GM21786 (cell line): ENCODE measurements around the gene SLC29A1.
A peak's percentile ranks its signal among the peaks of the same experiment; 100 is the strongest.

Source experiments
- ATAC-seq: cut with Tn5 transposase; IDR thresholded peaks from one replicate; pipeline ENCODE4 v1.9.1; 2021; ENCODE audit not compliant: unreplicated experiment

SLC29A1 gene

GRCh38 chr6:44251576-44252524 lies 28.5 kb downstream of the SLC29A1 start:
- ATAC-seq = no peak

DNA sequence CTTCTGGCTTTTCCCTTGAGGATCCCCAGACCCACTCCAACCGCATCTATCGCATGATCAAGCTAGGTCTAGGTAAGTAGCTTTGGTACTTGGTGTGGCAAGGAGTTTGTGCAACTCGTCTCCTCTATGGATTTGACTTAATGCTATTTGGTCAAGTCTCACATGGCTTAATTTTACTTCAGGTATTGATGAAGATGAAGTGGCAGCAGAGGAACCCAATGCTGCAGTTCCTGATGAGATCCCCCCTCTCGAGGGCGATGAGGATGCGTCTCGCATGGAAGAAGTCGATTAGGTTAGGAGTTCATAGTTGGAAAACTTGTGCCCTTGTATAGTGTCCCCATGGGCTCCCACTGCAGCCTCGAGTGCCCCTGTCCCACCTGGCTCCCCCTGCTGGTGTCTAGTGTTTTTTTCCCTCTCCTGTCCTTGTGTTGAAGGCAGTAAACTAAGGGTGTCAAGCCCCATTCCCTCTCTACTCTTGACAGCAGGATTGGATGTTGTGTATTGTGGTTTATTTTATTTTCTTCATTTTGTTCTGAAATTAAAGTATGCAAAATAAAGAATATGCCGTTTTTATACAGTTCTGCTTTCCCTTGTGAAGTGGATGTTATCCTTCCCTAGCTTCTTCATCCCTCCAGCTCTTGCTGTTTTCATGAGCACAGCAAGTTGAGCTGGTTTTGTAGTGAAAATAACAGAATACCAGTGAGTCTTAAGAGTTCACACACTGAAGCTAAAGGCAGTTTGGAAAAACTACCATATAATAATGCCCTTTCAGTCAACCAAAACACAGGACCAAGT lies 30.1 kb downstream of the SLC29A1 start:
- no peak for ATAC-seq

DNA sequence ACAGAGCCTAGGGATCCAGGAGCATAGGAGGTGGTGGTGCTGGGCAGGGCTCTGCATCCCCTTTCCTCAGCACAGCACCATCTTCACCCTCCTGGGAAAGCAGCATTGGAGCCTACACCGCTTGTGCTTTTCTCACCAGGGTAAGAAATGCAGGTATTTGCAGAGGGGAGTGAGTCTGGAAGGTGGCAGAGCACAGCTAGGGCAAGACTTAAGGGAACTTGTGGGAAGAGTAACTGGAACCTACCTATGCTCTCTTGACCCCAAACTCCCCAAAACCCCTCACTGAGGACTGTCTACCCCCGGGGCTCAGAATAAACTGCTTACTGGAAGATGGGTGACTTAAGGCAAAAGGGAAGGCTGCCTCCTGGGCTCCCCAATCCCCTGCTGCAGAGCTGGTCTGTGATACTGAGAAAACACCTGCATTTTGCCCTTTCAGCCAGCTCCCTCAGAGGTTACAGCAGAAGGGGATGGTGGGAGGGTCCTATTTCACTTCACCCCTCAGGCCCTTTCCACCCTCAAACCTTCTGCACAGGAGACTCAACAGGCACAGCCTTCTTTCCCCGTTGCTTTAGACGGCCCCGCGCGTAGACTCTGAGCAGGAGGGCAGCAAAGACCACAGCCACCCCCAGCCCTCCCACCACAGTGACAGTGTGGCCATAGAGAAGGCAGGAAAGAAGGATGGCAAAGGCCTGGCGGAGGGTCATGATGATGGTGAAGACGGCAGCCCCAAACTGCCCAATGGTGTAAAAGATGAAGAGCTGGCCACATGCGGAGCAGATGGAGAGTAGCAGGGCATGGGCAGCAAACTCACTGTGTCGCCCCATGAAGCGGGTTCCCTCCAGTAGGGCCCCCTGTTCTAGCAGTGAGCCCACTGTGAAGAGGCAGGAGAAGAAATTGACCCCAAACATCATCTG lies 31.1 kb downstream of the SLC29A1 start:
- no peak for ATAC-seq

- ATAC-seq = no peak
These were observed 31.9 kb downstream of the SLC29A1 start for GRCh38 chr6:44255105-44255808.

DNA sequence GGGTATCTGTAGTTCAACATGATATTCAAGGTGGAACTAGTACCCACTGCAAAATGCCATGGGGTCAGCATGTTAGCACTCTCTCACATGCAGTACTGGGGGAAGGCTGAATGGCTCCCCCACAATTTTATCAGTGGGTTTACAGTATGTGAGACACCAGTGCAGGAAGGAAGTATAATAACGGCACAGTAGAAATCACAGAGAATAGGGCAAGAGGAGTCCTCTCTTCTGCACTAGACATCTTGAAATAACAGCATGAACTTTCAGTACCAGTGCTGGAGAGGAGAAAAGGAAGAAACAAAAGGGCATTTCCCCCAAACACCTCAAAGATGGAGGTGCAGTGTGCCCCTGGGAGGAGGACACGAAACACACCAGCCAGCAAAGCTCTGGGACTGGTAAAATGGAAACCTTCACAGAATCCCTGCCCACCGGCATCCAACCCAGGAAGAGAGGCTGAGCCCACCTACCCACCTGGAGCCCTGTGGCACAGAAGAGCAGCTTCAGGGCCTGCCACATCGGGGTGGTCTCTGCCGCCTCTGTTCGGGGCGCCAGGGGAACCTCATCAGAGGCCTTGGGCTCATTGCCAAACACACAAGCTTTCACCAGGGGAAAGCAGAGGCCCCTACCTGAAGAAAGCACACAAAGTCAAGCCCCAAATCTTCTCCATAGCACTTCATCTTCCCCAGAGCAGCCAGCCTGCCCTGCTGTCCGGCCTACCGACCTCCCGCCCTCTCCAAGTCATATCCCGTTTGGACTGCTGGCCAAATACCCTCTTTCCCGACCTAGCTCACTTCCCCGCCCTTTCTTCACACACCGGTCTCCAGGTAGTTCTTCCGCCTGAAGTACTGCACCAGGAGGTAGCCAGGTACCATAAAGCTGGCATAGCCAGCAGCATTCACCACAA lies 32.7 kb downstream of the SLC29A1 start:
- ATAC-seq = no peak

- ATAC-seq = no peak
These were observed 33.3 kb downstream of the SLC29A1 start for GRCh38 chr6:44256775-44257024.

GRCh38 chr6:44257025-44257752 lies 33.8 kb downstream of the SLC29A1 start, which contains the start of gene SLC35B2:
SLC35B2 (minus strand) TSS chr6:44257528; CDS start chr6:44257410, 118 bp downstream.
- peak; percentile 39 for ATAC-seq

GRCh38 chr6:44257753-44258324 lies 34.4 kb downstream of the SLC29A1 start:
- ATAC-seq = no peak

DNA sequence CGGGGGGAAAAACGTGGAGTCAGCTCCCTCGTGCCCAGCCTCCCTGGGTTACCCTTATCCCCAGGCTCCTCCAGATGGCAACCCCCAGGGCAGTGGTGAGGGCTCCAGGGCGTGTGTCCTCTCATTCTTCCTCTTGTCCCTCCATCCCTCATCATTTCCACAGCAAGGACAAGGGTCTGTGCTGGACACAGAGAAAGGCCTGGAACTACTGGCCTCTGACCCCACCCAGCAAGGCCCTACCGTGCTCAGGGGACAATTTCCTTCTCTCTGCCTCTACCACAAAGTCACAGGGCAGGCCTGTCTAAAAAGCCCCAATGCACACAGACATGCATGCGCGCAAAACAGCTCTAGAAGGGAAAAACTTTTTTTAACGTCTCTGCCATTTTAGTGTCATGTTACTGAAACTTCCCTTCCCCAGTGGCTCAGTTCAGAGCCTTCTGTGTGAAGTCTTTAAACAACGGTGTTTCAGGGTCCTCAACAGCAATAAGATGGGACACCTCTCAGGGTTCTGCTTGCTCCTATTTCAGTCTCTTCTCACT lies 35.0 kb downstream of the SLC29A1 start:
- no peak for ATAC-seq

- no peak for ATAC-seq
These were observed 35.5 kb downstream of the SLC29A1 start for GRCh38 chr6:44258921-44259320.

- no peak for ATAC-seq
These were observed 36.6 kb downstream of the SLC29A1 start for GRCh38 chr6:44260011-44260410.

DNA sequence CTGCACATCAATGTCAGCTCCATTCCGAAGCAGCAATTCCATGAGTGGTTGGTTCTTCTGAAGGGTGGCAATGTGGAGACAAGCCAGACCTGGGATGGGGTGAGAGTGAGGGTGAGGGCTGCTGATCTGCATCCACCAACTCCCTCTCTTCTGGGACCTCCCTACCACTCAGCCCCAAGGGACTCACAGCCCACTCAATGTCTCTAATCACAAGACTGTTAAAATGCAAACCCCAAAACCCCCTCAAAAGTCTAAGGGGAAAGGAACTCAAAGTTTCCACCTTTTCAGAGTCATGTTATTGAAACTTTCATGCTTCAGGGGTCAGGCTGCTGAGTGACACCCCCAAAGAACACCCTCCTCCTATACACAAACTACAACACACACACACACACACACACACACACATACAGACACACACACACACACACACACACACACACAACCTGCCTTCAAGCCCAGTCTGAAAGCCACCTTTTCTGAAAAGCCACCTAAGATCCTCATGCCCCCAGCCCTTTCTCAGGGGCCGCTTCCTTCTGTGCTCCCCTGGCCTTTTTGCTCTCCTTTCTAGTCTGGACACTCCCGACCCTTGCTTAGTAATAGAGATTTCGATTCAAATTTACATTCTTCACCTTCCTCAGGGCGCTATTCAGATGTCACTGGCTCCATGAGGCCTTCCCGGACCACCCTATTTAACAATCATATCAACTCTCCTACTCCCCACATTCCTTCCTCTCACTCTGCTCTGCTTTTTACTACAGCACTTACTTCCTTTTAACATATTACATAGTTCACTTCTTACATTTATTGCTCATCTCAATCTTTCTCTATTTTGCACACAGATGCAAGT lies 37.3 kb downstream of the SLC29A1 start:
- ATAC-seq = no peak

DNA sequence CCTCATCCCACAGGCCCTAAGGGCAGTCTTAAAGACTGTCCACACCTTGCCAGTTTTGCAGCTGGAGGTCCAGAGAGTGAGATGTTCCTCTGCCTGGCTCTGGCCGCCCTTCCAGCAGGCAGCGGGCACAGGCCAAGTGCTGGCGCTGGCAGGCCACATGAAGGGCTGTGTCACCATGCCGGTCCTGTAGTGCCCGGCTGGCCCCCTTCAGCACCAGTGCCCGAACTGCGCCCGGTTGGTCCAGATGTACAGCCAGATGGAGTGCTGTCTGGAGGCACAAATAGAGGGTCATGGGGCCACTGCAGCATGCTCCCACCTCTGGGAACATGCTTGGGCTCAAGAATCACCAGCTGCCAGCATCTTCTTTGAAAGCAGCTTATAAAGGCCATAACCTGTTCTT lies 38.2 kb downstream of the SLC29A1 start:
- ATAC-seq = no peak

GRCh38 chr6:44262467-44263353 lies 39.3 kb downstream of the SLC29A1 start:
- ATAC-seq = no peak

- no peak for ATAC-seq
These were observed 40.1 kb downstream of the SLC29A1 start for GRCh38 chr6:44263354-44264100.
